ENCODE data around the gene RNASEH1. TPM values are rescaled to one million over a fixed set of nuclear protein-coding genes. Genes with fewer than 3 reads are reported as not detected.

RNASEH1 gene
- total RNA-seq, 1 experiment from 2014 or later, result 42.0 TPM

DNA sequence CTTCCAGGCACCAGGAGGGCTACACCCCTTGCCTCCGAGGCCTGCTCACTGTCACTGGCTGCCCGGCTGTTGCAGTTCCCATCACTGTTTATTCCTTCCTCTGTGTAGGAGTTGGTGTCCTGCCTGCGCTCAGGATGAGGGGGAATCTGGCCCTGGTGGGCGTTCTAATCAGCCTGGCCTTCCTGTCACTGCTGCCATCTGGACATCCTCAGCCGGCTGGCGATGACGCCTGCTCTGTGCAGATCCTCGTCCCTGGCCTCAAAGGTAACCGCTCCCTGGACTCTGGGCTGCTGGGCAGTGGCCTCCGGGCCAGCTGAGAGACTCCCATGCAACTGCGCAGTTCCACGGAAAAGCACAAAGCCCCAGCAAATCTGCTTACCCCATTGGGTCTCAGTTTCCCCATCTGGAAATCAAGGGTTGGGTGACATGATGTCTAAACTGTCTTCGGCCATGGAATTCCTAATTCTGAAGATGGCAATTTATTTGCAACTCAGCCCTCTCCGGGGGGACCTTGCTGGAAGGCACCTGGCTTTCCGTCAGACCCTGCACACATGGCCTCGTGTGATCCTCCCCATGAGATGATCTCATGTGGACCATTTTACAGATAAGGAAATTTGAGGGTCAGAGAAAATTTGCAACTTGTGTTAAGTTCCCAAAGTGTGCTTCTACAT lies 46.2 kb upstream of the RNASEH1 start:
- Histone ChIP-seq H4K8ac (replicated peaks; ENCODE audit: insufficient read length, low read depth, low read length) (no peak overlapping the region), H3K27me3 (ENCODE audit: insufficient read depth, low read length) (no peaks in the 10 kb centered on the region), H3K4me2 (ENCODE audit: insufficient read depth, insufficient read length, low read length) (no peak overlapping the region), H3K9me3 (ENCODE audit: control insufficient read depth, low read depth, low read length) (no peaks in the 10 kb centered on the region), H3K14ac (ENCODE audit: insufficient read depth, low read length) (no peak overlapping the region), H2BK120ac (ENCODE audit: low read depth, low read length, poor library complexity, severe bottlenecking) (no peak overlapping the region), H4K20me1 (ENCODE audit: control insufficient read depth, insufficient read depth, insufficient read length) (no peaks in the 10 kb centered on the region), H3K27ac (ENCODE audit: insufficient read length, low read depth, low read length) (no peak overlapping the region), H2BK15ac (ENCODE audit: low read depth, low read length) (no peak overlapping the region), H2BK20ac (ENCODE audit: low read depth, low read length, poor library complexity, severe bottlenecking) (no peak overlapping the region), H3K4me1 (ENCODE audit: insufficient read depth, low read length) (no peaks in the 10 kb centered on the region), H2BK12ac (ENCODE audit: insufficient read length, low read depth, low read length) (no peak overlapping the region), H3T11ph (ENCODE audit: low read length) (no peak overlapping the region), H3K23ac (ENCODE audit: insufficient read length, low read depth, low read length) (no peak overlapping the region), H3K79me1 (ENCODE audit: insufficient read depth, low read depth, low read length, poor library complexity, severe bottlenecking) (no peaks in the 10 kb centered on the region), H3K79me2 (ENCODE audit: insufficient read depth, low read length) (no peaks in the 10 kb centered on the region), H3K9ac (ENCODE audit: extremely low read depth, insufficient read length, low read length) (no peak overlapping the region), H2AFZ (ENCODE audit: low read length) (no peak overlapping the region), H3K23me2 (ENCODE audit: insufficient read length, low read depth, low read length, poor library complexity, severe bottlenecking) (no peaks in the 10 kb centered on the region), H2BK5ac (ENCODE audit: insufficient read length, low read length) (no peak overlapping the region), H3K4ac (ENCODE audit: low read depth, low read length) (no peak overlapping the region), H3K18ac (ENCODE audit: insufficient read length, low read depth, low read length) (no peak overlapping the region), H2AK5ac (ENCODE audit: insufficient read length, low read length) (no peak overlapping the region), H3K56ac (ENCODE audit: insufficient read length, low read depth, low read length) (no peak overlapping the region), H4K91ac (ENCODE audit: insufficient read length, low read depth, low read length) (no peak overlapping the region), H4K5ac (ENCODE audit: insufficient read length, low read depth, low read length) (no peak overlapping the region)
- peaks cover 0 to 8% of the 10 kb centered on the region in 2 experiments; a peak in 1 of 4 replicates for H3K4me1 Mint-ChIP-seq
- no peaks in the 10 kb centered on the region; a peak in 1 of 5 replicates for H3K9me3 Mint-ChIP-seq
- DNase-seq, result no peak
- H3K27me3 Mint-ChIP-seq (ENCODE audit: low read depth), result peaks cover 5% of the 10 kb centered on the region
- H3K4me3 Mint-ChIP-seq, result no peak overlapping the region
- no CpG with 5 or more reads among the region's 16 CpGs for WGBS (ENCODE audit: extremely low coverage, insufficient read length, low lambda C conversion rate)
- H3K36me3 Mint-ChIP-seq (ENCODE audit: insufficient read depth in 1 of 3, low read depth in 3 of 3), result no peaks in the 10 kb centered on the region
- no peak overlapping the region for H3K27ac Mint-ChIP-seq
- TF ChIP-seq, protein P1, sequence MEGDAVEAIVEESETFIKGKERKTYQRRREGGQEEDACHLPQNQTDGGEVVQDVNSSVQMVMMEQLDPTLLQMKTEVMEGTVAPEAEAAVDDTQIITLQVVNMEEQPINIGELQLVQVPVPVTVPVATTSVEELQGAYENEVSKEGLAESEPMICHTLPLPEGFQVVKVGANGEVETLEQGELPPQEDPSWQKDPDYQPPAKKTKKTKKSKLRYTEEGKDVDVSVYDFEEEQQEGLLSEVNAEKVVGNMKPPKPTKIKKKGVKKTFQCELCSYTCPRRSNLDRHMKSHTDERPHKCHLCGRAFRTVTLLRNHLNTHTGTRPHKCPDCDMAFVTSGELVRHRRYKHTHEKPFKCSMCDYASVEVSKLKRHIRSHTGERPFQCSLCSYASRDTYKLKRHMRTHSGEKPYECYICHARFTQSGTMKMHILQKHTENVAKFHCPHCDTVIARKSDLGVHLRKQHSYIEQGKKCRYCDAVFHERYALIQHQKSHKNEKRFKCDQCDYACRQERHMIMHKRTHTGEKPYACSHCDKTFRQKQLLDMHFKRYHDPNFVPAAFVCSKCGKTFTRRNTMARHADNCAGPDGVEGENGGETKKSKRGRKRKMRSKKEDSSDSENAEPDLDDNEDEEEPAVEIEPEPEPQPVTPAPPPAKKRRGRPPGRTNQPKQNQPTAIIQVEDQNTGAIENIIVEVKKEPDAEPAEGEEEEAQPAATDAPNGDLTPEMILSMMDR (conservative IDR thresholded peaks at IDR 0.05), result no peak
